Smooth muscle cell (in vitro differentiated cells): ENCODE measurements around the gene GRK4. TPM values are rescaled to one million over a fixed set of nuclear protein-coding genes. Genes with fewer than 3 reads are reported as not detected.
"Not testable (repeated sequence)": the region's sequence is repeated elsewhere in the genome, so short reads cannot be mapped to it uniquely, and the experiment has no call there.

Experiments used
- DNase-seq: peaks from one replicate; lab custom pipeline; 2025; ENCODE audit not compliant: unreplicated experiment; lab: John Stamatoyannopoulos, UW
- H2AFZ ChIP-seq: fragments of 200-600 bp; sonication (generic); 2 replicates; pipeline ENCODE4 v1.6.0; 2016; ENCODE audit warnings: antibody characterized with exemption, low read depth, mild to moderate bottlenecking
- H3F3A ChIP-seq: fragments of 200-600 bp; sonication (generic); 2 replicates; pipeline ENCODE4 v1.6.0; 2017; ENCODE audit warnings: antibody characterized with exemption, low read depth
- H3K27ac ChIP-seq: fragments of 200-600 bp; sonication (generic); 2 replicates; pipeline ENCODE4 v1.5.1; 2016; ENCODE audit warnings: low read depth, mild to moderate bottlenecking
- H3K27me3 ChIP-seq: fragments of 200-600 bp; sonication (generic); 2 replicates; pipeline ENCODE4 v1.6.1; 2016; ENCODE audit warnings: low read depth, mild to moderate bottlenecking
- H3K36me3 ChIP-seq: fragments of 200-600 bp; sonication (generic); 2 replicates; pipeline ENCODE4 v1.5.1; 2016; ENCODE audit warnings: low read depth
- H3K4me1 ChIP-seq: fragments of 200-600 bp; sonication (generic); 2 replicates; pipeline ENCODE4 v1.5.1; 2016; ENCODE audit warnings: low read depth
- H3K4me2 ChIP-seq: fragments of 200-600 bp; sonication (generic); 2 replicates; pipeline ENCODE4 v1.6.0; 2016; ENCODE audit warnings: mild to moderate bottlenecking
- H3K4me3 ChIP-seq: fragments of 200-600 bp; sonication (generic); 2 replicates; pipeline ENCODE4 v1.5.1; 2016; ENCODE audit warnings: mild to moderate bottlenecking
- H3K79me2 ChIP-seq: fragments of 200-600 bp; sonication (generic); 2 replicates; pipeline ENCODE4 v1.6.0; 2016; ENCODE audit warnings: low read depth, mild to moderate bottlenecking
- H3K9ac ChIP-seq: fragments of 200-600 bp; sonication (generic); 2 replicates; pipeline ENCODE4 v1.6.0; 2016; ENCODE audit warnings: low read depth
- H3K9me3 ChIP-seq: fragments of 200-600 bp; sonication (generic); replicated peaks from 2 replicates; pipeline ENCODE4 v1.5.1; 2016; ENCODE audit warnings: low read depth
- H4K20me1 ChIP-seq: fragments of 200-600 bp; sonication (generic); 2 replicates; pipeline ENCODE4 v1.6.0; 2016; ENCODE audit warnings: low read depth
- WGBS: methylation state at CpG from one replicate; pipeline ENCODE4 v1.1.7; 2016; ENCODE audit warnings: low lambda C conversion rate; 5-methylcytosine and 5-hydroxymethylcytosine counted together
- polyA plus RNA-seq: library from polyadenylated mRNA; unstranded; fragments of >200 nt; fragmentation: Nextera tagmentation; extraction: Ambion mirVana; gene quantifications from 2 replicates; pipeline ENCODE4 v1.2.1, GENCODE V29; 2016
- total RNA-seq: library from RNA; depleted of rRNA; stranded (reverse); fragments of >200 nt; gene quantifications from 2 replicates; pipeline ENCODE4 v1.2.3, GENCODE V29; 2014
- TF ChIP-seq, protein P1 (sequence below): fragments of 200-600 bp; sonication (generic); IDR thresholded peaks from 2 replicates; pipeline ENCODE4 v1.5.1; 2017; ENCODE audit warnings: borderline replicate concordance, mild to moderate bottlenecking, antibody characterized with exemption; ENCODE audit not compliant: insufficient read depth, poor library complexity, severe bottlenecking

The GRK4 gene
- total RNA-seq (5.2 and 6.5 TPM in 2 replicates), polyA plus RNA-seq (5.9 and 6.9 TPM in 2 replicates)

DNA sequence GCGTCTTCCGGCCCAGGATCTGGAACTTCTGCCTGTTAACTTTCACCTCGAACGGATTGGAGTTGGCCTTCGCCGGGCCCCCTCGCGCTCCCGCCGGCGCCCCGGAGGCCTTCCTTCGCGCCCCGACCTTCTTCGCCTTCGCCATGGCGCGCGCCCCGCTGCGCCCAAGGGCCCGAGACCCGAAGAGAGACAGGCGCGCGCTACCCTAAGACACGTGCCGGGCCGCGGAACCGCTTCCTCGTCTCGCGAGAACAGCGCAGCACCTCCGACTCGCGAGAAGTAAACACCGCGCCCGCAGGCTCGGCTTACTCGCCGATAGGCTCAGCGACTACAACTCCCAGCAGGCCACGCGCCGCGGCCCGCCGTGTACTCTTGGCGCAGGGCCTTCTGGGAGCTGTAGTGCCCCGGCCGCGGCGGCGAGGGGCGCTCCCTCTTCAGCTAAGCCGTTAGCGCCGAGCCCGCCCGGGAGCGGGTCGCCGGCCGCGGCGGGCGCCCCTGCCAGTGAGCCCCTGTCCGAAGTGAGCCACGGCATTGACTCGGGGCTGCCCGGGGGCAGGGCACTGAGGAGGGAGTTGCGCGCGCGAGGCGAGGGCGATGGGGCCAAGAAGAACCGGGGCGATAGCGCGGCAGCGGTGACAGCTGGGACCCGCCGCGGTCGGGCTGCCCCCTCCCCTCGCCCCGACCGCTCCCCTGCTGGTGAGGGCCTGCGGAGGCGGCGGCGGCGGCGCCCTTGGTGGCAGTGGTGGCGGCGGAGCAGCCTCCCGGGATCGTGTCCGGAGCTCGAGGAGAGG, at the start of gene GRK4, which contains the start of gene NOP14:
GRK4 (plus strand) TSS at position 397 of the 791 bp plus-strand sequence. CDS start 500 bp downstream, outside the sequence.
NOP14 (minus strand) TSS at position 232 of the 791 bp plus-strand sequence; CDS start at position 145, 87 bp downstream.
- DNase-seq: peak; percentile 78
- Histone ChIP-seq H3K4me2 (peak within 1 kb of the TSS; percentile 88), H3K27me3 (no peaks in the 10 kb centered on the region), H3K4me1 (peaks cover 25% of the 10 kb centered on the region), H3K36me3 (no peaks in the 10 kb centered on the region), H3F3A (peaks cover 10% of the 10 kb centered on the region), H3K27ac (peak within 1 kb of the TSS; percentile 92), H3K9me3 (no peaks in the 10 kb centered on the region), H3K9ac (peak within 1 kb of the TSS; percentile 96), H3K4me3 (peak within 1 kb of the TSS; percentile 90), H3K79me2 (peaks cover 55% of the 10 kb centered on the region), H4K20me1 (peaks cover 31% of the 10 kb centered on the region), H2AFZ (peak within 1 kb of the TSS; percentile 90)
- TF ChIP-seq, protein P1, sequence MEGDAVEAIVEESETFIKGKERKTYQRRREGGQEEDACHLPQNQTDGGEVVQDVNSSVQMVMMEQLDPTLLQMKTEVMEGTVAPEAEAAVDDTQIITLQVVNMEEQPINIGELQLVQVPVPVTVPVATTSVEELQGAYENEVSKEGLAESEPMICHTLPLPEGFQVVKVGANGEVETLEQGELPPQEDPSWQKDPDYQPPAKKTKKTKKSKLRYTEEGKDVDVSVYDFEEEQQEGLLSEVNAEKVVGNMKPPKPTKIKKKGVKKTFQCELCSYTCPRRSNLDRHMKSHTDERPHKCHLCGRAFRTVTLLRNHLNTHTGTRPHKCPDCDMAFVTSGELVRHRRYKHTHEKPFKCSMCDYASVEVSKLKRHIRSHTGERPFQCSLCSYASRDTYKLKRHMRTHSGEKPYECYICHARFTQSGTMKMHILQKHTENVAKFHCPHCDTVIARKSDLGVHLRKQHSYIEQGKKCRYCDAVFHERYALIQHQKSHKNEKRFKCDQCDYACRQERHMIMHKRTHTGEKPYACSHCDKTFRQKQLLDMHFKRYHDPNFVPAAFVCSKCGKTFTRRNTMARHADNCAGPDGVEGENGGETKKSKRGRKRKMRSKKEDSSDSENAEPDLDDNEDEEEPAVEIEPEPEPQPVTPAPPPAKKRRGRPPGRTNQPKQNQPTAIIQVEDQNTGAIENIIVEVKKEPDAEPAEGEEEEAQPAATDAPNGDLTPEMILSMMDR: no peak
- under 1% methylated on average over 80 of the region's 105 CpGs for WGBS

DNA sequence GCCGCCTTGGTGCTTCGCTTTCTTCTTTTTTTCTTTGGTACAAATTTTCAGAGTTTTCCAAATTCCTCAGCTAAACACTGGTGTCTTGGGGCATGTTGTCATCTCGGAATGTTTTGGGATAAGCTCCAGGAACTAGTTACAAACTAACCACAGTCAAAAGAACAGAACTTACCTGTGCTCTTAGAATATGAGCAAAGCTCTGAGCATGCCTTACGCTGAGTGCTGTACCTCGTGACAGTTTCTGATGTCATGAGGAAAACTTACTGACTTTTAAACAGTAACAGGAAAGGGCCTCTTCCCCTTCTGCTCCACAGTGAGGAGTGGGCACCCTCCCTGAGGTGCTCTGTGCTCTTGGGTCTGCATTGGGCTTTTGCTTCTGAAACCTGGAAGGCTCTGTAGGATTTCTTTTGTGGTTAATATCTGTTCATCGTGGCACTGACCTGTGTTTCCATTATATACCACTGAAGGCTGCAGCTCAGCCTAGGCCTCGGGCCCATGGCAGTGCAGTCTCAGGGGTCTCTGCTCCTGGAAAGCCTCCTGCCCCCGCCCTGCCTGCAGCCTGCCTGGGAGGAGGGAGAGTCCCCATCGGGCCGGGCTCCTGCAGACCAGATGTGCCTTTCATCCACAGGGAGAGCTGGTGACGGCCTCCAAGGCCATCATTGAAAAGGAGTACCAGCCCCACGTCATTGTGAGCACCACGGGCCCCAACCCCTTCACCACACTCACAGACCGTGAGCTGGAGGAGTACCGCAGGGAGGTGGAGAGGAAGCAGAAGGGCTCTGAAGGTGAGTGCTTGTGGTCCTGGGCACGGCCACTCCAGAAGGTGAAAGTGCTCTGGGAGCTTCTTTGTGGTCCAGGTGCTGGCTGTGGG, 48.9 kb upstream of the GRK4 start:
- Histone ChIP-seq H3K27me3 (no peaks in the 10 kb centered on the region), H3K9me3 (no peaks in the 10 kb centered on the region), H3K4me2 (no peak overlapping the region), H3F3A (no peaks in the 10 kb centered on the region), H2AFZ (no peak overlapping the region), H4K20me1 (peaks cover 16% of the 10 kb centered on the region), H3K4me3 (no peak overlapping the region), H3K79me2 (peaks cover 33% of the 10 kb centered on the region), H3K4me1 (no peaks in the 10 kb centered on the region), H3K9ac (no peak overlapping the region), H3K27ac (no peak overlapping the region), H3K36me3 (no peaks in the 10 kb centered on the region)
- no peak for DNase-seq
- TF ChIP-seq, protein P1: no peak
- 98% methylated on average over 16 of the region's 16 CpGs for WGBS

DNA sequence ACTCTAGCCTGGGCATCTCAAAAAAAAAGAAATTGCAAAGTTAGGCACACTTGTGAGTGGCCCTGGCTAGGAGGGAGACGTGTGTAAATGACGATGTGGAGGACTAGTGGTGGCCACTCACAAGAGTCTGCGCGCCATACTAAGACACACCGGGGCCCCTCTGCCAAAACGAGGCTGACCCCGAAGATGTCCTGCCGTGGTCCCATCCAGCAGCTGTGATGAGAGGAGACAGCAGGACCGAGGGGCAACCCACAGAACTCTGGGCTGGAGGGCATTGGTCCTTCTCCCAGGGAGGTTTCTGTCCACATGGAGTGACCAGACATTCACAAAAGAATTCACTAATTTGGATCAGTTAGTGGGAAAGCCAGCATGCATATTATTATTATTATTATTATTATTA, 47.6 kb upstream of the GRK4 start:
- Histone ChIP-seq H3K4me3 (no peak overlapping the region), H3K36me3 (no peaks in the 10 kb centered on the region), H3K9ac (no peak overlapping the region), H3K27me3 (no peaks in the 10 kb centered on the region), H3K79me2 (peaks cover 46% of the 10 kb centered on the region), H3K4me1 (no peaks in the 10 kb centered on the region), H3K9me3 (no peaks in the 10 kb centered on the region), H4K20me1 (peaks cover 16% of the 10 kb centered on the region), H3K27ac (no peak overlapping the region), H3F3A (no peaks in the 10 kb centered on the region), H2AFZ (no peak overlapping the region), H3K4me2 (no peak overlapping the region)
- DNase-seq: no peak
- TF ChIP-seq, protein P1: no peak
- 96% methylated on average over 9 of the region's 9 CpGs for WGBS

DNA sequence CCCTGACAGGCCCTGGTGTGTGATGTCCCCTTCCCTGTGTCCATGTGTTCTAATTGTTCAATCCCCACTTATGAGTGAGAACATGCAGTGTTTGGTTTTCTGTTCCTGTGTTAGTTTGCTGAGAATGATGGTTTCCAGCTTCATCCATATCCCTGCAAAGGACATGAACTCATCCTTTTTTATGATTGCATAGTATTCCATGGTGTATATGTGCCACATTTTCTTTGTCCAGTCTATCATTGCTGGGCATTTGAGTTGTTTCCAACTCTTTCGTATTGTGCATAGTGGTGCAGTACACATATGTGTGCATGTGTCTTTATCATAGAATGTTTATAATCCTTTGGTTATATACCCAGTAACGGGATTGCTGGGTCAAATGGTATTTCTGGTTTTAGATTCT, 46.7 kb upstream of the GRK4 start:
- not testable (repeated sequence) for H3K9me3 ChIP-seq, H3F3A ChIP-seq, H3K27me3 ChIP-seq, H3K4me2 ChIP-seq, H3K36me3 ChIP-seq, H3K9ac ChIP-seq, H3K27ac ChIP-seq, H3K4me3 ChIP-seq, H3K4me1 ChIP-seq, H2AFZ ChIP-seq, DNase-seq
- 100% methylated on average over 2 of the region's 2 CpGs for WGBS
- peaks cover 53% of the 10 kb centered on the region for H3K79me2 ChIP-seq
- H4K20me1 ChIP-seq: peaks cover 14% of the 10 kb centered on the region

DNA sequence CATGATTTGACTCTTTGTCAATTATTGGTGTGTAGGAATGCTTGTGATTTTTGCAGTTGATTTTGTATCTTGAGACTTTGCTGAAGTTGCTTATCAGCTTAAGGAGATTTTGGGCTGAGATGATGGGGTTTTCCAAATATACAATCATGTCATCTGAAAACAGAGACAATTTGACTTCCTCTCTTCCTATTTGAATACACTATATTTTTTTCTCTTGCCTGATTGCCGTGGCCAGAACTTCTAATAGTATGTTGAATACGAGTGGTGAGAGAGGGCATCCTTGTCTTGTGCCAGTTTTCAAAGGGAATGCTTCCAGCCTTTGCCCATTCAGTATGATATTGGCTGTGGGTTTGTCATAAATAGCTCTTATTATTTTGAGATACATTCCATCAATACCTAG, 45.1 kb upstream of the GRK4 start:
- not testable (repeated sequence) for DNase-seq, H3F3A ChIP-seq, H4K20me1 ChIP-seq, H3K9ac ChIP-seq, H3K9me3 ChIP-seq, H2AFZ ChIP-seq, H3K4me3 ChIP-seq, H3K4me2 ChIP-seq, H3K36me3 ChIP-seq, H3K27ac ChIP-seq, H3K27me3 ChIP-seq
- peaks cover 12% of the 10 kb centered on the region for H3K4me1 ChIP-seq
- WGBS: 98% methylated on average over 2 of the region's 2 CpGs
- peaks cover 53% of the 10 kb centered on the region for H3K79me2 ChIP-seq
